ENCODE data around the gene CLCNKA.

CLCNKA gene

DNA sequence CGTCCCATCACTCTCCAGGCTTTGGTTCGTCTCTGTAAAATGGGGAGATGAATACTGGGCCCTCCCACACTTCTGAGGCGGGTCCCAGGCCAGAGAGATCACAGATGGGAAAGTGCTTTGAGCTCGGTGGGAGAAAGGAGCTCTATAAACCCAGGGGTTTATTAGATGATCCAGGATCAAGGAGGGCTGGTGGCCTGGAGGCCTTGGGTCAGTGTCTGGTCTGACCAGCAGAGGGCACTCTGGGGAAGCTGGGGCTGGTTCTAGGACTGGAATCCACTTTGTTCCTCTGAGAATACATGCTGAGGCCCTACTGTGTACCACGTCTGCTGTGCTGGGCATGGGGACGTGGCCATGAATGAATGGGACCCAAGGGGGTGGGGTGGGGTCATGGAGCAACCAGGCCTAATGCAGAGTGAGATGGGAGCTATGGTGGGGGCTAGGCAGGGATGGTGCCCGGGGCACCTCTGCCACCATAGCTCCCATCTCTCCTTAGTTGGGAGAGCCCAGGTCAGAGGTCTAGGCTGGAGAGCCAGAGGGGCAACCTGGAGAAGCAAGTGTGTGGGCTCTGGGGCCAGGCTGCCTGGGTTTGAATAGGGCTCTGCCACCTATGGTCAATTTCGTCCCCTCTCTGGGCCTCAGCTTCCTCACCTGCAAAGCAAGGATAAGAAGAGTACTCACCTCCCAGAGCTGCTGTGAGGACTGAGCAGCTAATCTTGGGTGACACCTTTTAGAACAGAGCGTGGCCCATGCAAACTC, 60.6 kb downstream of the CLCNKA start:
- DNase-seq, result peak; percentile 73 to 80

DNA sequence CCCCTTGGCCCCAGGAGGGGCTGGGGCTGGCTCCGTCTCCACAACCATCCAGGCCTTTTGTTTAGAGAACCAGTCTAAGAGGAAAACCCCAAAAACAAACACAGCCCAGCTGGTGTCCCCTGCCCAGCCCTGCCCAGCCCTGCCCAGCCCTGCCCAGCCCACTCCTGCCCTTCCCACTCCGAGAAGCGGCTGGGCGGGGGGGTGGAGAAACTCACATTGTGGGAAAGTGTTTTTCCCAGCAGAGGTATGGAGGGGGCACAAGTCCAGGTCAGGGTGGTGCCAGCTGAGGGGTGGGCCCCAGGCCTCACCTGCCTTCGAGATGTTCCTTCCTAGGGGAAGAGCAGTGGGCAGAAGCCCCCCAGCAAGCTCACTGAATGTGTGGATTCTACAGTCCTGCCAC, 61.6 kb downstream of the CLCNKA start:
- no peak for DNase-seq

Data from stimulated activated CD4-positive, alpha-beta T cell treated with anti-CD3 and anti-CD28 coated beads, Interleukin-2, amount 100 ng/mL, for 24 hours (primary cell).